HG02938 (cell line): ENCODE results near the gene NT5C3A.
"Not testable (repeated sequence)": the region's sequence is repeated elsewhere in the genome, so short reads cannot be mapped to it uniquely, and the experiment has no call there.

Experiments used
- ATAC-seq: cut with Tn5 transposase; IDR thresholded peaks from one replicate; pipeline ENCODE4 v1.9.1; 2021; ENCODE audit warnings: mild to moderate bottlenecking, moderate library complexity; ENCODE audit not compliant: unreplicated experiment

NT5C3A gene

DNA sequence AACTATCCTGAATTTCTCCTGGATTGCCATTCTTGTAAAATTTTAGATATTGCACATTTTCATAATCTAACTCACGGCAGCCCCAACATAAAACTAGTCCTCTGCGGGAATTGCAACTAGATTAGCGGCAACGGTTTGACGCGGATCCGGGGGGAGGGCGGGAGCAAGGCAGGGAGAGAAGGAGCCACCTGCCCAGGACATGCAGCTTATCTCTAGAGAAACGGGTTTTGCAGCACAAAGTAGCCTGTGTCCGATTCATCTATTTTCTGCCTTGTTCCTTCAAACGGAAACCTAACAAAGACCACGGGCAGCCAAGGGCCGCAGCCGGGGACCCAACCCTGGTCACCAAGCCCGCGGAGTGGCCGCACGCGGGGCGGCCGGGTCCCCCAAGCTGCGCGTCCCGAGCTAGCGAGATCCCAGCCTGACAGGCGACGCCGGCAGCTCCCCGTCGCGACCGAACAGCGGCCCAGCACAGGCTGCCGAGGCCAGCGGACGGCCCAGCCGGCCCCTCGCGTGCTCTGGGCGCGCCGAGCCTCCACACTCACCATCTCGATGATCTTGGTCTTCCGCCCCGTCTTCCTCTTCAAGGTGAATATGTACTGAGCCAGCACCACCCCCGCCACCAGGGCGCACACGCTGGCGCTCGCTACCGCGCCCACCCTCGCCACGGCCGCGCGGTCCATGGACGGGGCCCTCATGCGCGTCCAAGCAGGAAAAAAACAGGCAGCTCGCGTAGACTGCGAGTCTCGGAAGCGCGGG lies at the start of gene NT5C3A:
Gene NT5C3A, minus strand, starts transcription at position 754 of the 759 bp plus-strand sequence. Its CDS starts 71 bp downstream, at position 683.
- peak; percentile 42 for ATAC-seq

DNA sequence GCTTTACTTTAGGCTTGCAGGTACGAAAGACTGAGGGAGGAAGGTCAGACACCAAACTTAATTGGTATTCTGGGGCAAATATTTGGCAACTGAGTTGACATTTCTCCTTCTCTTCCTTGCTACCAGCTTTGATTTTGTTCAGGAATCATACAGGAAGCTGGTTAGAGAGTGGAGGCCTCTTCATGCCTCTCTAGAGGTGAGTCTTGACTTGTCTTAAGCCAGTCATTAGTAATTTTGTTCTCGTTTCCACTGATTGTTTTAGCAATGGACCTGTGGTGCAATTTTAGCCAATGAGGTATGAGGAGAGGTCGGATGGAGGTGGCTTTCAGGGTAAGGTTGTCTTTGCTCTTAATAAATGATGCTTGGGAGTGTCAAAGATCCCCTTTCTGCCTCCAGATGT lies 49.0 kb upstream of the NT5C3A start:
- no peak for ATAC-seq

DNA sequence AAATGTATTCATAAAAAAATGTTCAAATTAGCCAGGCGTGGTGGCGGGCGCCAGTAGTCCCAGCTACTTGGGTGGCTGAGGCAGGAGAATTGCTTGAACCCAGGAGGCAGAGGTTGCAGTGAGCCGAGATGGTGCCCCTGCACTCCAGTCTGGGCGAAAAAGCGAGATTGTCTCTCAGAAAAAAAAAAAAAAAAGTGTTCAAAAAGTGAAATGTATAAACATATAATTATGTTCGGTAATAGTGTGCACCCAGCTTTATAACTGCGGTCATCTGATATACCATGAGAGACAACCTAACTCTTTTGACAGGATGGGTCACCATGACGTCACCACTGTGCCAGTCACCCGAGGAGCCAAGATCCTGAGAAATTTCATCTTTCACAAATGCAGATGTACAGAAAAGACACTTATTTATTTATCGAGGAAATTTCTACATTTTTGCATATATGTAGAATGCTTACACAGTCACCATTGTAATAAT lies 47.2 kb upstream of the NT5C3A start:
- ATAC-seq, result no peak

DNA sequence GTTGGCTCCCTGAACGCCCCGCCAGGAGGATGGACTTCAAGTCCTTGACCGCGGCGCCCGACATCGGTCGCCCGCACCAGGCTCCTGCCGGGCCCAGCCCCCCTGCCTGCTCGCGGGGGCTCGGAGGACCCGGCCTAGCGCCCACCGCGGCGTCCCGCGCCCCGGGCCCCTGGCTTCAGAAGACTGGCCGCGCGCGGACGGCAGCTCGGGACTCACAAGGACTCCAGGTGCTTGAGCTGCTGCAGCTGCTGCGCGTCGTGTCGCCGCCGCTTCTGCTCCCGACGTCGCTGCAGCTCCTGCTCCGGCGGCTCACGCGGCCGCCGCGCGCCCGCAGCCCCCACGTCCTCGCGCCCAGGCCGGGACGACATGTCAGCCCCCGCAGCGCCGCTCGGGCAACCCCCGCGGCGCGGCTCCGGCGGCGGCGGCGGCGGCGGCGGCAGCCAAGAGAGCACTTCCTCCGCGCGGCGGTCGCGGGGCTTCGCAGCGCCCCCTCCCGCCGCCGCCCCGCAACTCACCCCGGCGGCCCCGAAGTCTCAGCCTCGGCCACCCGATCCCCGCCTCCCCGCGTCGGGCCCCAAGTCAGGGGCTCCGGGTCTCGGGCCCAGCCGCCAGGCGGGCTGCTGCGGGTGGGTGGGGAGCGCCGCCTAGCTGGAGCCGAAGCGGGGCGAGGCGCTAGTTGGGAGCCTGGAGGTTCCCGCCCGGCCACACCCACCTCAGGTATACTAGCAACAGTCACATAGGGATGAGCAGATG lies 46.6 kb upstream of the NT5C3A start, which contains the start of gene RP9:
Gene RP9, minus strand, starts transcription at position 400 of the 753 bp plus-strand sequence. Its CDS starts 32 bp downstream, at position 368.
- ATAC-seq, result peak; percentile 75

DNA sequence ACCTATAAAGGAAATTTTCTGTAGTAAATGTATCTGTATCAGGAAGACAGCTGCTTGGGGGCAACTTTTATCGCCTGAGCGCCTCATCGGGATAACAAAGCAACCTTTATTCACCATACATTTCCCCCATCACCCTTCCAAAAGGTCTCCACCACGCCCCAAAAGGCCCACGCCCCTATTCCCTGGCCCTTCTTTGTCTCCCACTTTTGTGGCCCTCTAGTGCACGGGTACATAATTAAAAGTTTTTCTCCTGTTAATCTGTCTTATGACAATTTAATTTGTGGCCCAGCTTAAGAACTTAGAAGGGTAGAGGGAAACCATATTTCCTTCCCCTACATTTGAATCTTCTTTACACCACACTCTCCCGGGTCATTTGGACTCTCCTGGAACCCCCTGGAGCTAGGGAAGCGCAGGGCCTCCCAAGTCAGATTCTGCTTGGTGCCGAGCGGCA lies 46.0 kb upstream of the NT5C3A start:
- peak; percentile 10 for ATAC-seq

DNA sequence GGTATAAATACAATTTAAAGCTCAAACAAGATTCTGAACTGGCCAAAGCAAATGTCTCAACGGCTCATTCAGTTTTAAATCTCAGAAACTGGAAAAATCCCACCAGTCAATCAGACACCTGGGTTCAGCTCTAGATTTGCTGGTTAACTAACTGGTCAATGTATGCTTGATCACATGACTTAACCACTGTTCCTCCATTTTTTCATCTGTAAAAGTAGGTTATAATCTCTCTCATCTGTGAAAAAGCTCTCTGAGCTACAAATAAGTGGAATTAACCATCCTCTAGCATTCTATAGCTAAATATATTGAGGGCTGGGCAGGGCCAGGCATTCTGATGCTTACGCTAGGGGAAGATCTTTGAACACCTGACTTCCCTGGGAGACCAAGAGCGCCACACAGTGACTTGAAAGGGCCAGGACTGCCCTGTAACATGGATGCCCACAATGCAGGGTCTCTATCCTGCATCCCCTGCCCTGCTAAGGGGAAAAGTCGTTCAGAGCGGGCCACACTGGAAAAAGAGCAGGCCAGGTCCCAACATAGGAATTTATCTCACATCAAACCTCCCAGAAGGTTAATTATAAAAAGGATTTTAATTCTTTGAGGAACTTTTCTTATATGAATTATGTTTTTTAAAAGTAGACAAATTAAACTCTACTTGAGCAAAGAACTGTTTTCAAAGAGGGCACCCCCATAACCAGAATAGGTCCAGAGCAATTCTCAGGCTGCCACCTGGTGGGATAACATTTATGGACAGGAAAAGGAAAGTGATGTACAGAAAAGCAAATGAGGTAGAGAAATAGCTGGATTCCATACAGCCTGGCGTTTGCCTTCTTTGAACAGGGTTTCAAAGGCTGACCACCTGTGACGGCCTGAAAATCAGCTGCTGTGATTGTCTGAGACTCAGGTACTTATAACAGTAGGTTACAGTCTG lies 44.8 kb upstream of the NT5C3A start:
- no peak for ATAC-seq

DNA sequence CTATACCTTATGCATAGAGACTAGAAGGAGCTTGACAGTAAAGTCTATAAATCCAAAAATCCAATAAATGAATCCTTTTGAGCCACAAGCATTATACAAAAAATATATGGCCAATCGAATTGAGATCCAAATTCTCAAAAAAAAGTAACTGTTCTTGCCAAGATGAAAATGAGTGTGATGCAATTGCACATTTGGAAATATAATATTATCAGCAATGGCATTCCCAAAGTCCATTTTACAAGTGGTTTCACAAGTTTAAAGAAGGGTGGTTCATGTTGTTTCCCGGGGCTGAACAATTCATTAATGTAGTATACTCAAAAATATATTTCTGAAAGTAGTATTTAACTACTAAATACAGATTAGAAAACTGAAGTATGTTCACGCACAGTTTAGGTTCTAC lies 39.3 kb upstream of the NT5C3A start:
- no peak for ATAC-seq

DNA sequence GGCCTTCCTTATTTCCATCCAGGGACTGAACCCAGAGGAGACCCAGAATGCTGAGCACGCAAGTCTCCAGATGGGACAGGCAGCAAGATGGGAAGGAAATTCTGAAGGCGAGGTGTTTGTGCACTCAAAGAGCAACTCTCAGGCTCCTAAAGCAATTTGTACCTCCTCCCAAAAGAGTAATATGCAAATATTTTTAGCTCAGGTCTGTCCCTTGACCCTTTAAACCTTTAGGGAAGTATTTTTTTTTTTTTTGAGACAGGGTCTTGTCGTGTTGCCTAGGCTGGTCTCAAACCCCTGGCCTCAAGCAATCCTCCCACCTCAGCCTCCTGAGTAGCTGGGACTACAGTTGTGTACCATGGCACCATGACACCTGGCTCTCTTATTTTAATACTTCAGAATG lies 38.2 kb upstream of the NT5C3A start:
- no peak for ATAC-seq

DNA sequence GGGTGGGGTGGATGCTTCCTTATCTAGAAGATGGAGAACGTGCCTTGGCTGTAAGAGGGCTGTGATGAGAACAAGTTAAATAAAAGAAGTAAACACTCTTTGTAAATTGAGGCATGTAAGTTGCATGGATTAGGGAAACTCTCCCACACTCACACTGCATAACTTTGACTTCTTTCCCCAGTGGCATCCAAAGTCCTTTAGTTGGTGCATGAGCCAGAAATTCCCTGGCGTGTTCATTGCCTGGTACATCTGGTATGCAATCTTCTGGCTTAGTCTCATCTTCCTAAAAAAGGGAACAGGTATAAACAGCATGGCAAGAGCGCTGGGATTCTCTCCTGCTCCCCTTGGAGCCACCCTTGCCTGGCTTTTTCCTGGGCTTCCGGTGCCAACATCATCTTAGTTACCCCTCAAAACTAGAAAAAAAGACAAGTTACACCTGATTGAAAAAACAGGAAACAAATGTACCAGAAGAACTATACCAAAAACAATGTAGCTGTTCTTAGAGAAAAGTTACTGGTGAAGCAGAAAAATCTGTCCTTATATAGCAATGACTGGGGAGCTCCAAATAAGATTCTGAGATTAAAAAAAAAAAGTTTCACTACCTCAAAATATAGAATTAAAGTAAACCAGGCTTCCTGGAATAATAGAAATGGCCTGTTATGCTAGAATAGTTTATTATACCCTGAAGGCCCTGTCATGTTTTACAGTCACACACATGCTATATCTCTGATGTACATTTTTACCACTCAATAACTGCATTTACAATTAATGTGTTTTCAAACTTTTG lies 36.8 kb upstream of the NT5C3A start:
- ATAC-seq, result no peak

DNA sequence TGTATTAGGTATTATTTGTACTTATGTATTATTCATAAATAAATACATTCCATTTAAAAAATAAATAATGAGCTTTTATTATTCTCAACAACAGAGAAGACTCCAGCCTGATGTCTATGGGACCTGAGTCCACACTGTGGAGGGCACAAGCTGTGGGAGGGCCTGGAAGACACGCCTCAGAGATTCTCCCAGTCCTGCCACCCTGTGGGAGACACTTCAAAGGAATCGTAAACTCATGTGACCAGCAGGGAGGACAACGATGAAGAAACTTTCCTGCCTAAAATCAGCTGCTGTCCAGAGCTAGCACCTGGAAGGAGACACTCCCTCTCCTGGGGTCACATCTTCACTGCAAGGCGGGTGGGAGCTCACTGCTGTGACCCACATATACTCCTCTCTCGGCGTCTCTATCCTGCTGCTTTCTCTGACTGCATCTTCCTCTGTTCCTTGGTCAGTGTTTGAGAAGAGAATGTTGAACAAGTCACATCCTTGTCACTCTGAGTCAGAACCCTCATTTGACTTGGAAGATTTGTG lies 32.2 kb upstream of the NT5C3A start:
- ATAC-seq, result not testable (repeated sequence)

DNA sequence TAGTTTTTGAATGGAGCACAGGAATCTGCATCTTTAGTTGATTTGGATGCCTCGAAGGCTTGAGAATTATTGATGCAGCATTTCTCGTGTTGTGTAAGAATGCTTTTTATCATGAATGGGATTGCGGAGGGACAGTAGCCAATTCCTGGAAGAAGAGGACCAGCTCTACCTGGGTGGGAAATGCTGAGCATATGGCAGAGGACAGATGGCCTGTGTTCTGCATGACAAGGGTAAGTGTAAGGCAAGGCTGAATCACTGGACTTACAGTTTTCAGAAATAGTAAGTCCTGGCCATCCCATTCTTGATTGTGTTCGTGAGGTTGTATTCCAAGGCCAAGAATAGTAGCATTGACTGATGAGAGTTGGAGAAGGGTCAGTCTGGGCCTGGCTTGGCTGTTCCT lies 30.7 kb upstream of the NT5C3A start:
- ATAC-seq, result no peak

DNA sequence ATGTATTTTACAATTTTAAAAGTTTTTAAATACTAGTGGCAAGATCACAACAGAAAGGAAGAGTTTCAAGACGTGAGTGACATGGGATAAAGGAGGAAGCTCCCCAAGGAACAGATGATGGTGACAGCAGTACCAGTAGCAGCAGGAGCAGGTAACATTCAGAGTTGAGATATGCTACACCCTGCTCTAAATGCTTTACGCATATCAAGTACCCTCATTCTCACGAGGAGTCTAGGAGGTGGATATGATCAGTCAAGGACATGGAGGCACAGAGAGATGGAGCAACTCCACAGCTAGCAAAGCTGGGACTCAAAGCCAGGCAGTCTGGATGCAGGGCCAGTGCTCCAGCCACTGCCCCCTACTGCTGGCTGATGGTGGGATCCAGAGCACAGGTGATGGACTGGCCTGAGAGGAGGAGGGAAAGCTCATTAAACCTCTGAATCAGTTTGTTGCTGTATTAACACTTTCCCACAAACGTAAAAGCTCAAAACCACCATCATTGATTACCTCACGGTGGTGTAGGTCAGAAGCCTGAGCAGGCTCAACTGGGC lies 29.1 kb upstream of the NT5C3A start:
- no peak for ATAC-seq

DNA sequence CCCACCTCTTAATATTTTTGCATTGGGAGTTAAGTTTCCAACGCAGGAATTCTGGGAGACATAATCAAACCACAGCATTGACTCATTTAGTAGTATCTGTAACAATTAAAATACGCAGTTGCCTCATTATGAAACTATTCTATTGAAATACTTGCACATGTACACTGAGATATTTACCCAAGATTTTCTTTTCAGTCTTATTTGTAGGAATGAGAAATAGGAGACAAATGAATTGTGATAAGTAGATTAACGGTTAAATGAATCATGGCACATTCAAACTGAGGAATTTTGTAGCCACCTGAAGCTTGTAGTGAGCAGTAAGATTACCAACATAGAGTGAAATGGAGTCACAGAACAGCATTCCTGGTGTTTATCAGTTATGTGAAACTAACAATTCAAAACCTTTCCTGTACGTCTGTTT lies 28.5 kb upstream of the NT5C3A start:
- no peak for ATAC-seq

DNA sequence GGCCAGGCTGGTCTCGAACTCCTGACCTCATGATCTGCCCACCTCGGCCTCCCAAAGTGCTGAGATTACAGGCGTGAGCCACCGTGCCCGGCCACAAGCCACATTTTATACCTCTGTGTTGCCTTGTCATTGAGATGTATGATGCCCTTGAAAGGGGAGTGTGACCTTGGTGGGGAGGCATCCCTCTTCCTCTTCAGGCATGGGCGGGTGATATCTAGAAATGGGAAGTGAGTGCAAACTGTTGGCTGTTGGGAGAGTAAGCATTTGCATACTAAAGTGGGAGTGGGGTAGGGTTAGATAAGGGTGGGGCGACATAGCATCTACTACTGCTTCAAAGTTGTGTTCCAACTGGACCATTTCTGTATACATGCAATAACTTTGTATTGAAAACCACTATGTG lies 26.6 kb upstream of the NT5C3A start:
- no peak for ATAC-seq

DNA sequence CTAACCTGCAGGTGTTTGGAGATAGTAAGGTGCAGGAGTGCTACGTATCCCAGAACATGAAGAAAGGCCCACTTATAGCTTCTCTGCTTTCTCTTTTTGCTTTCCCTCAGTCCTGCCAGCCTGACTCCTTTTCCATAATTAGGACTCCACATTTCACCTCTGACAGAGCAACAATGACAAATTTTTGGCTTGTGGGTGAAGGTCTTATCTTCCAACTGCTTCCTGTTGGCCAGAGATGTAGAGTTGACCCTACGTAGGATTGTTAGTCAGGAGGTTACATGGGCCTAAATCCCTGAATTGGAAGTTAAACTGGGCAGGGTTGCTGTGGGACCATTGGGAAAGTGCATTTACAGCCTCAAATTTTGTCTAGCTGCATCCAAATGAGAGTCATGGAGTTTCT lies 25.3 kb upstream of the NT5C3A start:
- ATAC-seq, result no peak

DNA sequence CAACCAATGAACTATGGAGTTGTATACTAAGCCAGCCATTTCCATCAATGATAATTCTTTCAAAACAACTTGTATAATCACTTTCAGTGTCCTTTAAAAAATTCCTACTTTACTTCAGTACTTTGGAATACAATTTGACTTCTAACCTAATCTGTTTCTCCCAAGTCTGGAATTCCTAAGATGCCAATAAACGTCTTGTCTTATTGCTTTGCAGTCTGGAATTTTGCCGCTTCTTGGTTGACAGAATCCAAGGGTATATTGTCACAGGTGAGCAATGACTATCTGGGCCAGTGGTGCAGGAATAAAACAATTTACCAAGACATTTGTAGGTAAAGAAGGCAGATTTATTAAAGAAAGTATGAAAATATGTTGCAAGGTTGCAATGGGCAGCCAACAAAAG lies 24.8 kb upstream of the NT5C3A start:
- ATAC-seq, result no peak

DNA sequence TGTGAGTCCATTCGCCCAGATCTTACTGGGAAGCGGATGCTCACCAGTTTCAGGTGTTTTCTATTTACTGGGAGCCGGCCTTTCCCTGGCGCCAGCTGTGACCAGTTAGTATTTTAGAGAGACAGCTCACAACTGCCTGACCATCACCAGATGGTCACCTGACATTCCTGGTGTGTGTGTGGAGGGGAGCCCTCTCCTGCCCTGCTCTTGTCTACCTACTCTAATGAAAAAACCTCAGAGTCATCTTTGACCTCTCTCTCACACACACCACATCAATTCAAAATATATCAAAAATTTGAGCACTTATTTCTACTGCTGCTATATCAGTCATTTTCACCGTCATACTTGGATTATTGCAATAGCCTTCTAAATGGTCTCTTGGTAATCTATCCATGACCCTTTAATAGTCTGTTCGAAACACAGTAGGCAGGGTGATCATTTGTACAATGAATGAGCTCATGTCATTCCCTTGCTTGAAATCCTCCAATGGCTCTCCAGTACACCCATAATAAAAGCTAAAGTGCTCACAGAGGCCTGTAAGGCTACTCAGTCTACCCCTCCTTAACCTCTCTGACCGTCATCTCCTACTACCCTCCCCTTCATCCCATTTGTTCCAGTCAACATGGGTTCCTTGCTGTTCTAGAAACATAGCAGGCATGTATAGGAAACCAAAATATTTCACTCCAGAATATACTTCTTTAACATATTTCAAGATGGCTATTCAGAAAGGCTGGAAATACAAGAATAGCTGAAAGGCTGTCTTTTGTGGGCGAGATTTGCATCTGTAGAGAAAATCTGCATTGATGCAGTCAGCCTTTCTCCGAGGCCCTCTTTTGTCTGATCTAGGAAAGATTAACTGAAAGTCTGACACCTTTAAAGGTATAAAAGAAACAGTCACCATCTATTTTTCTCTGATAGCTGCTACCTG lies 17.5 kb upstream of the NT5C3A start:
- ATAC-seq, result no peak

DNA sequence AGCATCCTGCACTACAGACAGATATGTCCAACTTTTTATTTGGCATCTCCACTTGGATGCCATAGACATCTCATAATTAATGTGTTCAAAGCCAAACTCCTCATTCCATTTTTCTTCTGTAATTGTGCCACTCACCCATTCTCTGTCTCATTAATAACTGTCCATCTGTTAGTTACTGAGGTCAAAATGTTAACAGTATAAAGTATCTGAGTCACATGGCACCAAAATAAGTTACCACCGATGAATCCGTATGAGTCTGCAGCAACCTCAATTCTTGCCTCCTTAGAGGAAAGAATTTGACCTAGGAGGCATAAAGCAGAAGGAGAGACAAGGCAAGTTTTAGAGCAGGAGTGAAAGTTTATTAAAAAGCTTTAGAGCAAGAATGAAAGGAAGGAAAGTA lies 16.5 kb upstream of the NT5C3A start:
- no peak for ATAC-seq
